Thymus (tissue), 11 donors: ENCODE results near the gene DDX1. TPM values are rescaled to one million over a fixed set of nuclear protein-coding genes. Genes with fewer than 3 reads are reported as not detected.

Experiments
- DNase-seq, 9 donors: peaks; one replicate each; pipeline ENCODE4 v3.0.0-alpha.2; 2013; ENCODE audit warnings: low spot score in 9 of 9, low read depth in 6 of 9, missing footprints in 1 of 9
- H3K27ac ChIP-seq, 2 donors: one replicate each; pipeline ENCODE4 v1.5.1; 2013; ENCODE audit warnings: control low read depth in 1 of 2, low read depth in 1 of 2, low read length in 1 of 2, mild to moderate bottlenecking in 1 of 2, moderate library complexity in 1 of 2
- H3K27me3 ChIP-seq, 2 donors: one replicate each; pipeline ENCODE4 v1.5.1; 2013; ENCODE audit warnings: low read length in 1 of 2; ENCODE audit not compliant: control insufficient read depth in 2 of 2, insufficient read depth in 1 of 2
- H3K36me3 ChIP-seq, 2 donors: one replicate each; pipeline ENCODE4 v1.5.1; 2013; ENCODE audit warnings: low read length in 1 of 2, mild to moderate bottlenecking in 1 of 2, moderate library complexity in 1 of 2; ENCODE audit not compliant: control insufficient read depth in 2 of 2, insufficient read depth in 2 of 2
- H3K4me1 ChIP-seq, 2 donors: one replicate each; pipeline ENCODE4 v1.5.1; 2013; ENCODE audit warnings: low read length in 2 of 2; ENCODE audit not compliant: control insufficient read depth in 2 of 2, insufficient read depth in 2 of 2
- H3K4me3 ChIP-seq, 2 donors: one replicate each; pipeline ENCODE4 v1.5.1; 2013; ENCODE audit warnings: low read length in 2 of 2, control low read depth in 1 of 2, mild to moderate bottlenecking in 1 of 2
- H3K9me3 ChIP-seq, 2 donors: one replicate each; pipeline ENCODE4 v1.5.1; 2013; ENCODE audit warnings: low read length in 1 of 2, mild to moderate bottlenecking in 1 of 2; ENCODE audit not compliant: control insufficient read depth in 2 of 2, insufficient read depth in 1 of 2
- WGBS: extraction: QIAGEN DNeasy Blood & Tissue Kit; methylation state at CpG from one replicate; pipeline ENCODE4 v1.1.7; 2013; 5-methylcytosine and 5-hydroxymethylcytosine counted together
- polyA plus RNA-seq: library from polyadenylated mRNA; stranded (reverse); fragments of 200-250 nt; gene quantifications from one replicate; pipeline ENCODE4 v1.2.3, GENCODE V29; 2013
- total RNA-seq: library from RNA; stranded (reverse); fragments of 120-200 nt; gene quantifications from one replicate; pipeline ENCODE4 v1.2.4, GENCODE V29; 2013
- donor health status: healthy.

DDX1 gene
- total and polyA plus RNA-seq, 2 donors, result 57.7 to 64.2 TPM

GRCh38 chr2:15665067-15665942, 73.6 kb downstream of the DDX1 start:
- no peaks in the 10 kb centered on the region for H3K9me3 ChIP-seq
- DNase-seq, result no peak
- H3K4me1 ChIP-seq, result peaks cover 0 to 8% of the 10 kb centered on the region in 2 donors
- no peak overlapping the region for H3K4me3 ChIP-seq
- H3K27me3 ChIP-seq, result no peaks in the 10 kb centered on the region
- H3K27ac ChIP-seq, result no peak overlapping the region
- WGBS, result 95% methylated on average over 22 of the region's 22 CpGs
- H3K36me3 ChIP-seq, result no peaks in the 10 kb centered on the region

GRCh38 chr2:15665943-15666460, 74.3 kb downstream of the DDX1 start:
- Histone ChIP-seq H3K36me3 (no peaks in the 10 kb centered on the region), H3K4me1 (peaks cover 0 to 8% of the 10 kb centered on the region in 2 donors), H3K27me3 (no peaks in the 10 kb centered on the region), H3K4me3 (no peak overlapping the region), H3K27ac (no peak overlapping the region), H3K9me3 (no peaks in the 10 kb centered on the region)
- DNase-seq, result no peak
- WGBS, result 99% methylated on average over 9 of the region's 9 CpGs

GRCh38 chr2:15666861-15667808, 75.5 kb downstream of the DDX1 start:
- peak overlapping the region in 1 of 2 donors; percentile 33 for H3K27ac ChIP-seq
- no peak overlapping the region for H3K4me3 ChIP-seq
- H3K9me3 ChIP-seq, result no peaks in the 10 kb centered on the region
- DNase-seq, result peak in 1 of 9 donors; percentile 5
- H3K4me1 ChIP-seq, result peaks cover 0 to 8% of the 10 kb centered on the region in 2 donors
- no peaks in the 10 kb centered on the region for H3K27me3 ChIP-seq
- H3K36me3 ChIP-seq, result no peaks in the 10 kb centered on the region
- WGBS, result 87% methylated on average over 16 of the region's 16 CpGs

GRCh38 chr2:15667809-15668556, 76.3 kb downstream of the DDX1 start:
- no peaks in the 10 kb centered on the region for H3K36me3 ChIP-seq
- peaks cover 0 to 8% of the 10 kb centered on the region in 2 donors for H3K4me1 ChIP-seq
- H3K27me3 ChIP-seq, result no peaks in the 10 kb centered on the region
- H3K27ac ChIP-seq, result peak overlapping the region in 1 of 2 donors; percentile 33
- no peak for DNase-seq
- no peaks in the 10 kb centered on the region for H3K9me3 ChIP-seq
- H3K4me3 ChIP-seq, result no peak overlapping the region
- WGBS, result 95% methylated on average over 4 of the region's 4 CpGs

- Histone ChIP-seq H3K27ac (peak overlapping the region in 1 of 2 donors; percentile 29), H3K36me3 (no peaks in the 10 kb centered on the region), H3K4me1 (peaks cover 0 to 8% of the 10 kb centered on the region in 2 donors), H3K27me3 (no peaks in the 10 kb centered on the region), H3K4me3 (no peak overlapping the region), H3K9me3 (no peaks in the 10 kb centered on the region)
- DNase-seq, result no peak
- 73% methylated on average over 10 of the region's 10 CpGs for WGBS
Measured at GRCh38 chr2:15668611-15669305, 77.1 kb downstream of the DDX1 start.

GRCh38 chr2:15669375-15669910, 77.8 kb downstream of the DDX1 start:
- WGBS, result 96% methylated on average over 6 of the region's 6 CpGs
- no peaks in the 10 kb centered on the region for H3K9me3 ChIP-seq
- peaks cover 0 to 8% of the 10 kb centered on the region in 2 donors for H3K4me1 ChIP-seq
- no peak for DNase-seq
- no peak overlapping the region for H3K27ac ChIP-seq
- H3K4me3 ChIP-seq, result no peak overlapping the region
- no peaks in the 10 kb centered on the region for H3K27me3 ChIP-seq
- H3K36me3 ChIP-seq, result no peaks in the 10 kb centered on the region

- WGBS, result 98% methylated on average over 1 of the region's 1 CpG
- H3K4me1 ChIP-seq, result peaks cover 0 to 8% of the 10 kb centered on the region in 2 donors
- no peaks in the 10 kb centered on the region for H3K36me3 ChIP-seq
- no peak overlapping the region for H3K4me3 ChIP-seq
- H3K27me3 ChIP-seq, result no peaks in the 10 kb centered on the region
- no peak for DNase-seq
- H3K27ac ChIP-seq, result no peak overlapping the region
- no peaks in the 10 kb centered on the region for H3K9me3 ChIP-seq
Measured at GRCh38 chr2:15670469-15670868, 78.8 kb downstream of the DDX1 start.

- Histone ChIP-seq H3K9me3 (no peaks in the 10 kb centered on the region), H3K4me1 (peaks cover 0 to 8% of the 10 kb centered on the region in 2 donors), H3K4me3 (no peak overlapping the region), H3K27ac (no peak overlapping the region), H3K27me3 (no peaks in the 10 kb centered on the region), H3K36me3 (no peaks in the 10 kb centered on the region)
- WGBS, result 93% methylated on average over 2 of the region's 2 CpGs
- no peak for DNase-seq
Measured at GRCh38 chr2:15670981-15671380, 79.3 kb downstream of the DDX1 start.
